NOMO-1 treated with DMSO at 0.1 percent for 48 hours (cell line): ENCODE results near the gene HNRNPA2B1.
A peak's percentile ranks its signal among the peaks of the same experiment; 100 is the strongest.
"Not testable (repeated sequence)": the region's sequence is repeated elsewhere in the genome, so short reads cannot be mapped to it uniquely, and the experiment has no call there.

Experiments
- DNase-seq: peaks from one replicate; lab custom pipeline; 2025; ENCODE audit not compliant: unreplicated experiment; lab: John Stamatoyannopoulos, UW

The HNRNPA2B1 gene

DNA sequence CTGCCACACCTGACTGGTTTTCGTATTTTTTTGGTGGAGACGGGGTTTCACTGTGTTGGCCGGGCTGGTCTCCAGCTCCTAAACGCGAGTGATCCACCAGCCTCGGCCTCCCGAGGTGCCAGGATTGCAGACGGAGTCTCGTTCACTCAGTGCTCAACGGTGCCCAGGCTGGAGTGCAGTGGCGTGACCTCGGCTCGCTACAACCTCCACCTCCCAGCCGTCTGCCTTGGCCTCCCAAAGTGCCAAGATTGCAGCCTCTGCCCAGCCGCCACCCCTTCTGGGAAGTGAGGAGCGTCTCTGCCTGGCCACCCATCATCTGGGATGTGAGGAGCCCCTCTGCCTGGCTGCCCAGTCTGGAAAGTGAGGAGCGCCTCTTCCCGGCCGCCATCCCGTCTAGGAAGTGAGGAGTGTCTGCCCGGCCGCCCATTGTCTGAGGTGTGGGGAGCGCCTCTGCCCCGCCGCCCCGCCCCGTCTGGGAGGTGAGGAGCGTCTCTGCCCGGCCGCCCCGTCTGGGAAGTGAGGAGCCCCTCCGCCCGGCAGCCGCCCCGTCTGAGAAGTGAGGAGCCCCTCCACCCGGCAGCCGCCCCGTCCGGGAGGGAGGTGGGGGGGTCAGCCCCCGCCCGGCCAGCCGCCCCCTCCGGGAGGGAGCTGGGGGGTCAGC lies 52.8 kb downstream of the HNRNPA2B1 start:
- not testable (repeated sequence) for DNase-seq

DNA sequence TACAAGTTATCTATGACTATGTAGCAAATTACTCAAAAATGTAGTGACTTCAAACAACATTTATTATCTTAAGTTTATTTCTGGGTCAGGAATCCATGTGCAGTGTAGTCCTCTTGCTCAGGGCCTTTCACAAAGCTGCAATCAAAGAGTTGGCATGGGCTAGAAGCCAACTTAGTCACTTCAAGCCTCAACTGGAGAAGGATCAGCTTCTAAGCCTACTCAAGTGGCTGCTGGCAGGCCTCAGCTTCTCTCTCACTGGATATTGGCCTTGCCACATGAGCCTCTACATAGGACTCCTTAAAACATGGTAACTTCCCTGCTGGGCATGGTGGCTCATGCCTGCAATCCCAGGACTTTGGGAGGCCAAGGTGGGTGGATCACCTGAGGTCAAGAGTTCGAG lies 53.5 kb downstream of the HNRNPA2B1 start:
- no peak for DNase-seq

DNA sequence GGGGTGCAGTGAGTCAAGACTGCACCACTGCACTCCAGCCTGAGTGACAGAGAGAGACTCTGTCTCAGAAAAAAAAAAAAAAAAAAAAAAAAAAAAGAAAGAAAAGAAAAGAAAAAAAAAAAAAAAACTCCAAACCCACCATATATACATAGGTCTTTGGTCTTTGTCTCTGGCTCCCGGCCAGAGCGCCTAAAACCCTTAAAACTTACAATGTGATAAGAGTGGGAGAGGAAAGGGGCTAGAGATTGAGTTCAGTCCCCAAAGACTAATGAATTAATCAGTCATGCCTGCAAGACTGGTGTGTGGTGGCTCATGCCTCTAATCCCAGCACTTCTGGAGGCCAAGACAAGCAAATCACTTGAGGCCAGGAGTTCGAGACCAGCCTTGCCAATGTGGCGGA lies 55.3 kb downstream of the HNRNPA2B1 start:
- no peak for DNase-seq

DNA sequence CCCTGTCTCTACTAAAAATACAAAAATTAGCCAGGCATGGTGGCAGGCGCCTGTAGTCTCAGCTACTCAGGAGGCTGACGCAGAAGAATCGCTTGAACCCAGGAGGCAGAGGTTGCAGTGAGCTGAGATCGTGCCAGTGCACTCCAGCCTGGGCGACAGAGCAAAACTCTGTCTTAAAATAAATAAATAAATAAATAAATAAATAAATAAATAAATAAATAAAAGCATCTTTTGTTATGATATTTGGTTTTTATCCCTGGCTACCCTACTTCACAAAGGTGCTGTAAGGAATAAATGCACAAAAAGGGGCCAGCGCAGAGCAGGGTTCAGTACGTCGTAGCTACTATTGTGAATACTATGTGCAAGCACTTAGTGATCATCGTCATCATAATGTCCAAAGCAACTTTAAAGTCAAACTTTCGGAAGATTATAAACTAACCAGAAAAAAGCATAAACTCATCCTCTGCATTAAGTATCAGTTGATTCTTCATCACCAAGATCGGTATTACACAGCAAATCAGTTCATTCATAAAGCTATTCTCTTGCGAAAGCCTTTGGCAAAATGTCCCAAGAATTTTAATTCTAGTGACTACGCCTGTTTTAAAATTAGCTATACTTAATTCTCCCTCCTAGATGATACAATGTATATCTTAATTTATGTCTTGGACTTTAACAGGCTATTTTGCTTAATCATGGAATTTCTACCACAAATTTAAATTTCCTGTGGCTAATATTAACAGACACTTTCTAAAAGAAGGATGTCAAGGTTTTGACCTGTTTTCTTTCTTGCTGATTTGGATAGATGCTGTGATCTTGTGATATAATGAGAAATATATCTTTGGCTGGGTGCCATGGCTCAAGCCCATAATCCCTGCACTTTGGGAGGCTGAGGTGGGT lies 56.1 kb downstream of the HNRNPA2B1 start:
- no peak for DNase-seq

DNA sequence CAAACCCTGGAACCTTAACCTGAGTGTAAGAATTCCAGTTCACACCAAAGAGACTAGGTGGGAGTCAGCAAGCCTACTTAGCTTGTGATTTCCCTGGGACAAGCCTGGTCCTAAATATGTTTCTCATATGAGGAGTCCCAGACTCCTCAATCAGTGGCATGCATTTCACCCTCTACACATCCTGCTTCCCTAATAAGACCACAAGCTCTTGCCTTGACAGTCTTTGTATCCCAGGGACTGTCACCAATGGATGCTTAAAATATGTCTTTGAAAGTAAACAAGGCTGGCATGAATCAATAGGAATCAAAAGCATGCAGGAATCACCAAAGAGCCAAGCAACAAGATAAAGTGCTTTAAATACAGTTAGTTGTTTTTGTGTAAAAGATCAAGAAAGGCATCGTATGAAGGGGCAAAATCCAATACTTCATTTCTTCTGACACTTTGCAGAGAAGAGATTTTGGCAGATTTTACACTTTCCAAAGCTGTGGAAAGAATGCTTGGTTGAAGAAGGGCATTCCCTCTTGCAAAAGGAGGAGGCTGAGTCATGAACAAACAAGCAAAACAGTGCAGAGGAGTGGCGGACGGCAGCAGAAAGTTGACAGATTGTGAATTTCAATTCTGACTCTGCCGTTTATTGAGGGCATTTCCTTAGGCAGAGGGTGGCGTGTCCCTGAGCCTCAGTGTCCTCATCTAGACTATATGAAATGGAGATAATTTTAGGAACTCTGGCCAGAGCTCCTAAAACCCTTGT lies 57.1 kb downstream of the HNRNPA2B1 start:
- no peak for DNase-seq

DNA sequence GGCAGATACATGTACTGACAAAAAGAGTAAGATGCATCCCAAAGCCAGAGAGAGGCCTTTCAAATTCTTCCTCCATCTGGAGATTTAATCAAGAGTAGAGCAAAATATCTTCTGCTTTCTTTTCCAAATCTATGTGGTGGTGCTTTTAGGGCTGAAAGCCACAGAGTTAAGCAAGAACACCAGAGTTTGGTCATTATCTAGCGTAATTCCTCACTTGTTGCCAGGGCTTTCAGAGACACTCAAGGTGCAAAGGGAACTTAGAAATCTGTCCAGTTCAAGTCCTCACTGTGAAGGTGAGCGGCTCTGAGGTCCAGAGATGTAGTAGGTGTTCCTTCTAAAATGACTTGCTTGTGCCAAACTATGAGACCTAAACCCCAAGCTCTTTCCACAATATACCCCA lies 59.5 kb downstream of the HNRNPA2B1 start:
- DNase-seq: peak; percentile 86

DNA sequence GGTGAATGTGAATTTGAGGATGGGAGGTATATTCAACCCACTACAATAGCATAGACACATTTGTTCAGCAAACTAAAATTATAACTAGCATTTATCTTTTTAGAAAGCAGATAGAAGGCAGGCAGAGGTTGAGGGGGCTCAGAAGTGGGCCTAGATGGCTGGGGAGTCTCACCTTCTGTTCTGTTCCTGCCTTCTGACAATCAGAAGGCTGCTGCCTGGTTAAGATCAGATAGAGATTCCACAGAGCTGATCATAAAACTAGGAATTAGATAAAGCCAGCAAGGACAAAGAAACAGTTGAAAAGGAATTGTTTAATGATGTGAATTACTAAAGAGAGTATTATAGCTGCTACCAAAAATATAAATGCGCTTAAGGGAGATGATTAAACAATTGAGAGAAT lies 60.2 kb downstream of the HNRNPA2B1 start:
- DNase-seq: no peak
